Ovary (tissue), 3 donors: ENCODE data around the gene FARP2.

Experiments
- CTCF ChIP-seq, 3 donors: fragments of 450-650 bp in 2 of 3; fragments of 200-600 bp in 1 of 3; IDR thresholded peaks; one replicate each; pipeline versions ENCODE4 v1.5.1 to v1.8.0; 2016 to 2022; ENCODE audit warnings: antibody characterized with exemption in 3 of 3, mild to moderate bottlenecking in 1 of 3
- EP300 ChIP-seq: sonication (generic); formaldehyde crosslinking; IDR thresholded peaks from one replicate; pipeline ENCODE4 v1.6.1; 2017; ENCODE audit warnings: antibody characterized with exemption
- POLR2A ChIP-seq: fragments of 450-650 bp; IDR thresholded peaks from one replicate; pipeline ENCODE4 v1.6.1; 2017; ENCODE audit warnings: antibody characterized with exemption, mild to moderate bottlenecking, moderate library complexity
- donor health status: DM: no; HTN: no; CAD: no.

GRCh38 chr2:241454837-241455485 is 98.9 kb downstream of the FARP2 start:
- TF ChIP-seq CTCF (IDR thresholded peaks at IDR 0.05) (no peak), EP300 (no peak), POLR2A (no peak)
